GM21447 (cell line): ENCODE results near the gene COL1A1.
A peak's percentile ranks its signal among the peaks of the same experiment; 100 is the strongest.

Experiments
- ATAC-seq: cut with Tn5 transposase; IDR thresholded peaks from one replicate; pipeline ENCODE4 v1.9.1; 2021; ENCODE audit not compliant: unreplicated experiment

Gene COL1A1

GRCh38 chr17:50200457-50201275 is 765 bp downstream of the COL1A1 start:
- ATAC-seq, result peak; percentile 54

GRCh38 chr17:50199803-50200456 is 1.5 kb downstream of the COL1A1 start:
- peak; percentile 30 for ATAC-seq

DNA sequence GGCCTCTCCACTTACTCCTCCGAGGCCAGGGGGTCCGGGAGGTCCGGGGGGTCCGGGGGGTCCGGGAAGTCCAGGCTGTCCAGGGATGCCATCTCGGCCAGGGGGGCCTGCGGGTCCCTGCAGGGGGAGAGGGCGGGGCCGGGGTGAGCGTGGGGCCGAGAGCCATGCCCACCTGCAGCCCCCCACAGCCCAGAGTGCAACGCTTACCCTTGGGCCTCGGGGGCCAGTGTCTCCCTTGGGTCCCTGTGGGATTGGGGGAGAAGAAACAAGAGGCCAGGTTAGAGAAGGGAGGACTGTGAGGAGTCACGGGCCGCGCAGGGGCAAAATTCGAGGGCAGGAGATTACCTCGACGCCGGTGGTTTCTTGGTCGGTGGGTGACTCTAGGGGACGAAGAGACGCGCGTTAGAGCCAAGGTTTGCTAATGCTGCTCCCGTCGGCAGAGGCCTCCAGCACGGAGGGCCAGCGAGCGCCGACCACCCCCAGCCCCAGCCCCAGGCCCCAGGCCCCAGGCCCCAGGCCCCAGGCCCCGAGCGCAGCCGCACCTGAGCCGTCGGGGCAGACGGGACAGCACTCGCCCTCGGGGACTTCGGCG is 2.1 kb downstream of the COL1A1 start:
- ATAC-seq, result no peak

GRCh38 chr17:50198026-50198669 is 3.3 kb downstream of the COL1A1 start:
- no peak for ATAC-seq

- no peak for ATAC-seq
Measured at GRCh38 chr17:50196826-50197225, 4.6 kb downstream of the COL1A1 start.

GRCh38 chr17:50196036-50196435 is 5.4 kb downstream of the COL1A1 start:
- ATAC-seq, result no peak

GRCh38 chr17:50194934-50195865 is 6.2 kb downstream of the COL1A1 start:
- no peak for ATAC-seq

GRCh38 chr17:50194140-50194933 is 7.1 kb downstream of the COL1A1 start:
- ATAC-seq, result no peak

GRCh38 chr17:50192618-50193291 is 8.7 kb downstream of the COL1A1 start:
- no peak for ATAC-seq

DNA sequence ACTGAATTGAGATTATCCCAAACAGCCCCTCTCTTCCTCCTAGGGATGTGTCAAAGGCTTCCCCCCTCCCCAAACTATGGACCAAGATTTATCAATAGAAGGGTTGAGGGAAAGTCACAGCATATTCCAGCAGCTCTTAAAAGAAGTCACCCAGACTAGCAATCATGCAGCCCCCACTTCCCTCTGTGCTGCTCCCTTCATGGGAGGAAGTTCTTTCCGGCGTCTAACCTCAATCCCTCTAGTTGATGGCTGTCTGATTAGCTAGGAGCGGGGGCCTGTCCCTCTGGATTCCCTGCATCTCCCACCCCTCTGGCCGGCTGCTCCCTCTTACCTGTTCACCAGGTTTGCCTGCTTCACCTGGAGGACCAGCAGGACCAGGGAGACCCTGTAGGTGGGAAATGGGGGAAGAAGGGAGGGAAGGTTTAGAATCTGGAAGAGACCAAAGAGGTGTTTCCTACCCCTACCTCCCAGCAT is 9.2 kb downstream of the COL1A1 start:
- ATAC-seq, result no peak

DNA sequence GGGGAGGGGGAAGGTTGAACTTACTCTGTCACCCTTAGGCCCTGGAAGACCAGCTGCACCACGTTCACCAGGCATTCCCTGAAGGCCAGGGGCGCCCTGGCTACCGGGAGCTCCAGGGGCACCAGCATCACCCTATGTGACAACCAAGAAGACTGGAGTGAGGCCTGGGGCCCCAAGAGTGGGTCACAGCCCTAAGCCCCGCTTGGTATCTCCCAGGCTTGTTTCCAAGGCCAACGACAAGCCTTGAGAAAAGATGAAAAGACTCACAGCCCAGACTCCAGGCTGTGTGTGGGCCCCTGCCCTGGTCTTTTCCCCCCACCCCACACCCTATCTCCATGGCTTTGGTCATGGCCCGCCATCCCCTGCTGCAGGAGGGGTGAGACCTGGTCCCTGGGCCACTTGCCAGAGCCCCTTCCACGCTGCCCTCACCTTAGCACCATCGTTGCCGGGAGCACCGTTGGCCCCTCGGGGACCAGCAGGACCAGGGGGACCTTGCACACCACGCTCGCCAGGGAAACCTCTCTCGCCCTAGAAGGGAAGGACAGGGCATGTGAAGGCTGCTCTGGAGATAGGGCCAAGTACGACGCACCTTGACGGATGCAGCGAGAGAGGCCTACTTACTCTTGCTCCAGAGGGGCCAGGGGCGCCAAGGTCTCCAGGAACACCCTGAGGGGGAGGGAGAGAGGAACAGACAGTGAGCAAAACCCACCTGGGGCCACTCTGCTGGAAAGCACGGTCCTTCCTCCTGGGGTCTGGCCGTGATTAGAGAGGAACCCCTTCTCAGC is 9.9 kb downstream of the COL1A1 start:
- ATAC-seq, result no peak

DNA sequence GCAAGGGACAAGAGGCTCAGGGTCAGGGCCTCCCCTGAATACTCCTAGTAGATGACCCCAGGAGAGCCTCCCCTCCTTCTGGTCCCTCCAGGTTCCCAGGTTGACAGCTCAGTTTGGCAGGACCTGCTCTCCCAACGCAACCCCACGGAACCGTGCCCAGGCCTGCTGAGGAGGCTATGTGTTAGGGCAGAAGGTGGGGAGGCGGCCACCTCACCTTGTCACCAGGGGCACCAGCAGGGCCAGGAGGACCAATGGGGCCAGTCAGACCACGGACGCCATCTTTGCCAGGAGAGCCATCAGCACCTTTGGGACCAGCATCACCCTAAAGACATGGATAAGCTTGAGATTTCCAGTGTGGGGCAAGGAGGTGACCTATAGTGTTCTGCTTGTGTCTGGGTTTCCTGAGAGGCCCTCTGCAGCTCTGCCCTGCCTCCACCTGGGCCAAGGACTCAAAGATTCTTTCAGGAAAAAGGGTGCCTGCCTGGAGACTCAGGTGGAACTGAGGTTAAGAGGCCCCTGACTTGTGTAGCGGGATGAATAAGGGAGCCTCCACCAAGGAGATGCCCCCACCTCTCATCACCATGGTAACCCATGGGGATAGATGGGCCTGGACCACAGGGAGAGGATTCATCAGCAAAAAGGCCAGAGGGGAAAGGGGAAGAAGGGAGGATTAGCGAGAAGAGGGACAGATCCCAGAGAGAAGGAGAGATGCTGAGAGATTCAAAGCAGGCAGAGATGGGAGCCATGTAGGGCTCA is 10.7 kb downstream of the COL1A1 start:
- no peak for ATAC-seq

DNA sequence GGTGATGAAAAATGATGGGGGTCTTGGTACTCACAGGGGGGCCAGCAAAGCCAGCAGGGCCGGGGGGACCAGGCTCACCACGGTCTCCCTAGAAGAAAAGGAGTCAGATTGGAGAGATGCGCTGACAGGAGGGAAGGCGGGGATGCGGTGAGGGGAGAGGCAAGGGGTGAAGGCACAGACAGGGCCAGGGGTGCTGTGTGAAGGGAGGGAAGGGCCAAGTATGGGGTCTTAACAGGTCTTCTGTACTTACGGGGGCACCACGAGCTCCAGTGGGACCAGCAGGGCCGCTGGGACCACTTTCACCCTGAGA is 11.2 kb downstream of the COL1A1 start:
- no peak for ATAC-seq

GRCh38 chr17:50189550-50190292 is 11.7 kb downstream of the COL1A1 start:
- ATAC-seq, result no peak

DNA sequence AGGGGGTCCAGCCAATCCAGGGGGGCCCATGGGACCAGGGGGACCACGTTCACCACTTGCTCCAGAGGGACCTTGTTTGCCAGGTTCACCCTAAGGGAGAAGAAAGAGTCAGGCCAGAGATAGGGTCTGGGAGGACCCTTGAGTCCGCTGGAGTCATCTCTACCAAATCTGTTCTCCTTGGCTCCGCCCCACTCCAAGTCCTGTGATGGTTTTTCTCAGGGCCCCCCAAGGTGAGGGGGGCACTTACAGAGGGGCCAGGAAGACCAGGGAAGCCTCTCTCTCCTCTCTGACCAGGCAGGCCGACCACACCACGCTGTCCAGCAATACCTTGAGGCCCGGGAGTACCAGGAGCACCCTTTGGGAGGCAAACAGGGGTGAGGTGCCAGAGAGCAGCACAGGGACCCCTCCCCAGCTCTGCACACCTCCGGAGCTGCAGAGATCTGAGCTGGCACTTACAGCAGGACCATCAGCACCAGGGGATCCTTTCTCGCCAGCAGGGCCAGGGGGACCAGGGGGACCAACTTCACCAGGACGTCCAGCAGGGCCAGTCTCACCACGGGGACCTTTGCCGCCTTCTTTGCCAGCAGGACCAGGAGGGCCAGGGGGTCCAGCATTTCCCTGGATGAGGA is 12.4 kb downstream of the COL1A1 start:
- no peak for ATAC-seq

DNA sequence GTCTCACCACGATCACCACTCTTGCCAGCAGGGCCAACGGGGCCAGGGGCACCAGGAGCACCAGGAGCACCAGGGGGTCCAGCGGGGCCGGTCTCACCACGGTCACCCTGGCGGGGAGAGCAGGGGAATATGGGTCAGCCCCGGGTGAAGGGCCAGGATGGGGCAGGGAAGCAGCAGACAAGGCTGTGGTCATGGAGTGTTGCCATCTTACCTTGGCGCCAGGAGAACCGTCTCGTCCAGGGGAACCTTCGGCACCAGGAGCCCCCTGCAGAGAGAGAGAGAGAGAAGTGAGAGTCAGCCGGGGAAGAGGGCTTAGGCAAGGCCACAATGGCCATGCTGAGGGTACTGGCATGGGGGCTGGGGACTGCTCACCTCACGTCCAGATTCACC is 12.9 kb downstream of the COL1A1 start:
- ATAC-seq, result no peak
